Fibroblast of skin of left quadriceps (primary cell): ENCODE results near the gene CLDN9.
"Not testable (repeated sequence)": the region's sequence is repeated elsewhere in the genome, so short reads cannot be mapped to it uniquely, and the experiment has no call there.

Experiments
- DNase-seq, 2 experiments: peaks; one replicate each; pipeline ENCODE4 v3.0.0-alpha.2; 2013; ENCODE audit warnings: low read depth in 2 of 2

CLDN9 gene

DNA sequence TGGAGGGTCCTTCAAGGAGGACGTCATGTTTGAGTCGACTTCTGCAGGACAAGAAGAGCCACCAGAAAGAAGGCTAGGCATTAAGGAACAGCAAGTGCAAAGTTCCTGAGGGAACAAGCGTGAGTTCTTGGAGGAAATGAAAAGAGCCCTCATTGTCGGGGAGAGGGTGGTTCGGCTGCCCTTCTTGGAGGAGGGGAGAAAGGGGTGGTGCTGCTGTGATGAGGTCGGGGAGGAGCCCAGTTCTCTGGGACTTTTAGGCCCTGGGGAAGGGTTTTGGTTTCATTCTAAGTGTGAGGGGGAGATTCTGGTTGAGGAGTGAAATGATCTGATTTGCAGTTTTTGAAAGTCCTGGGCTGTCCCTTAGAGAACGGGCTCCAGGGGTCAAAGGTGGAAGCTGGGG is 19.9 kb downstream of the CLDN9 start:
- no peak for DNase-seq

DNA sequence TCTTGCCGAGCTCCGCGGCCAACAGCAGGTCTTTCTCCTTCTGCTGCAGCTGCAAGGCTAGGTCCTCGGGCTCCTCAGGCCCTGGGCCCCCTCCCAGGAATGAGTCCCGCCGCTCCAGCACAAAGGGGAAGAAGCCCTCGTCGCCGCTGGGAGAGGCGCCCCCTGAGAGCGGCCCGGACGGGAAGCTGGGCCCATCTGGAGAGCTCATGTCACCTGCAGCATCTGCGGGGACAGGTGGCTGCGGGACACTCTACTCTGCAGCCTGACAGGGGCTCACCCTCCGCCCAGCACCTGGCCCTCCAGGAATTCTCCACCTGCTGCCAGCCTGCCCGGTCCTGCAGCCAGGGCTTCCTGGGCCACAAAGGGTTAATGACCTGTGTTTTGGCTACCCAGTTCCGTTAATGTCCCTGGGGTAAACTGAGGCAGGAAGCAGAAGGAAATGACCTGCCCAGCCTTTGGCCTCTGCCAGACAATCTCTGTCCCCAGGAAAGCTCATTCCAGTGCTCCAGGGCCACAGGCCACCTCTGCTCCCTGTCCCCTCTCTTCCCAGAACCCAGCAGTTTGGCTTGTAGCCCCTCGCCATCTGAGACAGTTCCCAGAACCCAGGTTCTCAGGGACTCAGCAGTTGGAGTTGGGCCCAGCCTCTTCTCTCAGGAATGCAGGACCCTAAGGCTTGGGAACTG is 22.7 kb downstream of the CLDN9 start:
- no peak for DNase-seq

GRCh38 chr16:3035972-3036725 is 23.4 kb downstream of the CLDN9 start:
- no peak for DNase-seq

DNA sequence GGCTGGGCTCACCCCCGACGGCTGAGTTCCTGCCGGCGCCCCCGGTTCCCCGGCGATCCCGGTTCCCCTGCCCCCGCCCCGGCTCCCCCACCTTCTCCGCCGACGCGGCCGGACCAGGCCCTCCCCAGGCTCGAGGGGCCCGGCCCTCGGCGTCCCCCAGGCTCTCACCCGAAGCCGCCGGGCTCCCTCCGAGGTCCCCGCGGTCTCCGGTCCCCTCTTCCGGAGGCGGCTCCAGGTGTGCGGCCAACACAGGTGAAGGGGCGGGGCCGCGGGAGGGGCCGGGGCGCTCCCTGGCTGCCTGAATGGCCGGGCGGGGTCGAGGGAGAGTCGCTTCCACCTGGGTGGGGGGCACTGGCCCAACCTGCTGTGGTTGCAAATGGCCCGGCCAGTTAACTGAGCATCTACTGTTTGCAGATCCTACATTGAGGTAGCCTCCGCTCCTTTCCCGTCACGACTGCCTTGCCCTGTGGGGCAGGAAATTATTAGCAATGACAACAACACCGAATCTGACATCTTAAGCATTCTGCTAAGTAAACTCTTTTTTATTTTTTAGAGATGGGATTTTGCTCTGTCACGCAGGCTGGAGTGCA is 24.1 kb downstream of the CLDN9 start, which contains the start of gene BICDL2:
BICDL2 (minus strand) TSS at position 219 of the 590 bp plus-strand sequence. CDS start 1,448 bp downstream, outside the sequence.
- no peak for DNase-seq

DNA sequence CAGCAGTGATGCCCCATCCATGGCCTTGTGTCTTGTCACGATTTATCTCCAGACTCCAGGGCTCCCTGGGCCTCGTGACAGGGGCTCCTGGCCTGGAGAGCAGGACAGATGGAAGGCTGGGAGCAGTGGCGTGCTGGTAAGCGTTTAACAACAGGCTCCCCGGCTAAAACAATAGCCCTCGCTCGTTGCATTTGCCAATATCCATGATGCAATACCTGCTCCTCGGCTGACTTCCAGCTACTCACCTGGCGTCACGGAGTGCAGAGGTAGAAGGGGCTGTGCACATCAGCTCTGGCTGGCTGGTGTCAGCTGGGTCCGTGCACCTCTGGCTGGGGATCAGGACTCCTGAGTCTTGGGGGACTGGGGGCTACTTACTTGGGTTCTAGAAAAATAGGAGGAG is 25.5 kb downstream of the CLDN9 start:
- no peak for DNase-seq

- no peak for DNase-seq
Observed at GRCh38 chr16:3038896-3039295, 26.2 kb downstream of the CLDN9 start.

GRCh38 chr16:3042376-3042775 is 29.7 kb downstream of the CLDN9 start:
- DNase-seq = no peak

- no peak for DNase-seq
Observed at GRCh38 chr16:3044708-3045107, 32.0 kb downstream of the CLDN9 start.

GRCh38 chr16:3045758-3046640 is 33.3 kb downstream of the CLDN9 start, which contains the start of gene MMP25:
Gene MMP25, plus strand, starts transcription at chr16:3046561. Its CDS starts 357 bp downstream, at chr16:3046918.
- no peak for DNase-seq

GRCh38 chr16:3046641-3047386 is 34.1 kb downstream of the CLDN9 start:
- DNase-seq = no peak

DNA sequence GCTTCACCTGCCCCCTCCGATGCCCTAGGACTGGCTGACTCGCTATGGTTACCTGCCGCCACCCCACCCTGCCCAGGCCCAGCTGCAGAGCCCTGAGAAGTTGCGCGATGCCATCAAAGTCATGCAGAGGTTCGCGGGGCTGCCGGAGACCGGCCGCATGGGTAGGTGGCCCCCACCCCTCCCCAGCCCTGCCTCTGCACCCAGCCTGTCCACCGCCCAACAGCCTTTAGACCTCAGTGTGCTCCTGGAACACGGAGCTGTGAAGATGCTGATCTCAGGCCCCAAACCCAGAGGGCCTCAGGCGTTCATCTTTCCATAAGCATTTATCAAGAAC is 34.6 kb downstream of the CLDN9 start:
- DNase-seq = no peak

DNA sequence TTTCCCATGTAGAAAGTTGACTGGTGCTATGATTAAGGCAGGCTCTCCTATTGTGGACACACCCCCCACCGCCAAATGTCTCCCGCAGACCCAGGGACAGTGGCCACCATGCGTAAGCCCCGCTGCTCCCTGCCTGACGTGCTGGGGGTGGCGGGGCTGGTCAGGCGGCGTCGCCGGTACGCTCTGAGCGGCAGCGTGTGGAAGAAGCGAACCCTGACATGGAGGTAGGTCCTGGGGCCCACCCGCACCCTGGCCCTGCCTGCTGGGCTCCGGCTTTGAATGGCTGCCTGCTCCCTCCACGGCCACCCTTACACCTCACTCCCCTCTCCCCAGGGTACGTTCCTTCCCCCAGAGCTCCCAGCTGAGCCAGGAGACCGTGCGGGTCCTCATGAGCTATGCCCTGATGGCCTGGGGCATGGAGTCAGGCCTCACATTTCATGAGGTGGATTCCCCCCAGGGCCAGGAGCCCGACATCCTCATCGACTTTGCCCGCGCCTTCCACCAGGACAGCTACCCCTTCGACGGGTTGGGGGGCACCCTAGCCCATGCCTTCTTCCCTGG is 37.3 kb downstream of the CLDN9 start:
- DNase-seq = no peak

DNA sequence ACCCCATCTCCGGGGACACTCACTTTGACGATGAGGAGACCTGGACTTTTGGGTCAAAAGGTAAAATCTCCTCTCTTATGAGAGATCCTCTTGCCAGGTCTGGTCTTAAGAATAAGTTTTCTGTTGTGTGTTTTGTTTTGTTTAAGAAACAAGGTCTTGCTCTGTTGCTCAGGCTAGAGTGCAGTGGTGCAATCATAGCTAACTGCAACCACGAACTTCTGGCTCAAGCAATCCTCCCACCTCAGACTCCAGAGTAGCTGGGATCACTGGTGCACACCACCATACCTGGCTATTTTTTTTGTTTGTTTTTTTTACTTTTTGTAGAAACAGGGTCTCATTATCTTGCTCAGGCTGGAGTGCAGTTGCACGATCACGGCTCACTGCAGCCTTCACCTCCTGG is 37.8 kb downstream of the CLDN9 start:
- DNase-seq = no peak

GRCh38 chr16:3051009-3051408 is 38.3 kb downstream of the CLDN9 start:
- no peak for DNase-seq

DNA sequence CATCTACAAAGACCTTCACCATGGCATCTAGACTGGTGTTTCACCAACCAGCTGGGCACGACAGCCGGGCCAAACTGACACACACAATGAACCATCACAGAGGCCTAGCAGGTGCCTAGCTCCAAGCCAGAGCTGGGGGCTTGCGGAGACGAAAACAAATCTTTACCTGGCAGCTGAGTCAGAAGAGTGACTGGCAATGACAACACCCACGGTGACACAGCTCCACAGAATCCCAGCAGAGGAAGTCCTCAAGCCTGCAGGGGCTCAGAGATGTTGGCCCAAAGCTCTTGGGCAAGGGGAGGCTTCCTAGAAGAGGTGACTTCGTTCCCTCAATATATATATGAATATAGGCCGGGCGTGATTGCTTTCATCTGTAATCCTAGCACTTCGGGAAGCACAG is 38.8 kb downstream of the CLDN9 start:
- DNase-seq = no peak

- DNase-seq = not testable (repeated sequence)
Observed at GRCh38 chr16:3052571-3053329, 40.0 kb downstream of the CLDN9 start.

- DNase-seq = not testable (repeated sequence)
Observed at GRCh38 chr16:3053330-3053710, 40.6 kb downstream of the CLDN9 start.

DNA sequence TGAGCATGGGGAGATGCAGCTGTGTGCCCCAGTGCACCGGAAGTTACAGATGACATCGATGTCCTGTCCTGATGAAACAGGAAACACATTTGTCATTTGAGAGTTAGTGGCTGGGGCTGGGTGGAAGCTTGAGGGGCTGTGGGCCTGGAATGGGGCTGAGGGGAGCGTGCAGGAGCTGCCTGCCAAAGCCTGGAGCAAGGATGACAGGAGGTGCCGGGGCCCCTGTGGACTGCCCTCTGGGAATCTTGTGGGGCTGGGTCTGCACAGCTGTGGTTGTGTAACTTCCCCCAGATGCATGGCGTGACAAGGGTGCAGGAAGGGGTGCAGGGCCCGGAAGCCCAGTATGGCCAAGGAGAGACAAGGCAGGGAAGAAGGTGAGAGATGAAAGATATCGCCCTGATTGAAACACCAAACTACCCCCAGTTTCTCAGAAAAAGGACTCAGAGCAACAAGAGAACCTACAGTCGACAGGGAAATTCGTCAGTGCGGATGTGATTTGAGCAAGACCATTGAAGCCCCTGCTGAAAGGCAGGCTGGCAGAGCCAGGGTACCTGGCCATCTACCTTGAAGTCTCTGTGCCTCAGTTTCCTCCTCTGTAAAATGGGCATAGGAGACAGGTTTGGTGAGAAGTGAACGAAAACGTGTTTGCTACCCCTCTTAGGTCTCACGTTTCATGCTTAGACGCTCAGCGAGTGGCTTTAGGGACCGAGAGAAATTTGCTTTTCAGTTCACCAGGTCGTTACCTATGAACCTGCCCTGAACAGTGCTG is 42.4 kb downstream of the CLDN9 start:
- DNase-seq = no peak

DNA sequence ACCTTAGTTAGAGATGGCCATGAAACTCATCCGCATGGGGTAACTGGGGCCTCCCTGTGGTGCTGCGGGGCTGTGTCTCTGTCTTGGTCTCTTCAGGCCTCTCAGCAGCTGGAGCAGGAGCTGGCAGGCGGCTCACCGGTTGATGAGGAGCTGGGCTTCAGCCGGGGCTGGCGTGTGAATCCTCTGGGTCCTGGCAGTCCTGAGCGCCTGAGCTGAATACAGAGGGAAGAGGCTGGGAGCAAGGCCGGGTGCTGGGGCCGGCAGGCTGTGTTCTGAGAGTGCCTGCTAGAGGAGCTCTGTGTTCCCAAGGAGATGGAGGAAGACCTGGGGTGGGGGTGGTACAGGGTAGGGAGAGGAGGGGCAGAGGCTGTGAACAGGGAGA is 43.0 kb downstream of the CLDN9 start:
- not testable (repeated sequence) for DNase-seq
